Pancreas (tissue), 10 donors: ENCODE results near the gene NFILZ. TPM values are rescaled to one million over a fixed set of nuclear protein-coding genes. Genes with fewer than 3 reads are reported as not detected.

Experiments
- ATAC-seq, 4 donors: fragments of 200-7000 bp; cut with Tn5 transposase; one replicate each; pipeline versions ENCODE4 v1.8.0 to v1.9.1; 2020; ENCODE audit warnings: mild to moderate bottlenecking in 4 of 4, moderate library complexity in 4 of 4
- DNase-seq, 6 donors: peaks; one replicate each; pipeline ENCODE4 v3.0.0-alpha.2; 2020
- FAIRE-seq: peaks from 2 replicates; lab custom pipeline; 2012; peaks lifted over from hg19 to GRCh38; lab: Jason Lieb, UNC
- H3K27ac ChIP-seq, 4 donors: fragments of 200-600 bp; sonication (generic); 1 replicate in 3 of 4; 2 replicates in 1 of 4; pipeline versions ENCODE4 v1.5.0 to v1.8.0; 2020
- H3K27me3 ChIP-seq, 4 donors: fragments of 200-600 bp; one replicate each; pipeline ENCODE4 v1.8.0; 2021
- H3K36me3 ChIP-seq, 3 donors: fragments of 200-600 bp; sonication (generic) in 1 of 3; one replicate each; pipeline versions ENCODE4 v1.5.0 to v1.8.0; 2020 to 2021
- H3K4me1 ChIP-seq, 3 donors: fragments of 200-600 bp; one replicate each; pipeline ENCODE4 v1.8.0; 2021
- H3K4me3 ChIP-seq, 4 donors: fragments of 200-600 bp; sonication (generic) in 2 of 4; one replicate each; pipeline versions ENCODE4 v1.5.0 to v1.8.0; 2020 to 2021
- H3K9me3 ChIP-seq, 4 donors: fragments of 200-600 bp; one replicate each; pipeline ENCODE4 v1.8.0; 2021
- WGBS, 2 donors: extraction: QIAGEN DNeasy Blood & Tissue Kit; methylation state at CpG; one replicate each; pipeline ENCODE4 v1.1.7; 2013; 5-methylcytosine and 5-hydroxymethylcytosine counted together
- intact Hi-C, 3 donors: fragments of 100-400 bp; cut with DNase I; formaldehyde crosslinking; loops; one replicate each; pipeline versions ENCODE4 v1.11.1 to v1.14.2; 2022
- polyA plus RNA-seq, 2 donors: library from polyadenylated mRNA; stranded (reverse); fragments of 200-250 nt; gene quantifications; one replicate each; pipeline ENCODE4 v1.2.3, GENCODE V29; 2013
- total RNA-seq, 6 donors: library from RNA; stranded (reverse); fragmentation: NEBNext Ultra II Directional in 4 of 6; extraction: Animal tissue kit (Norgen Biotek cat#: 25700) in 4 of 6; gene quantifications; one replicate each; pipeline versions ENCODE4 v1.2.1 to v1.2.4, GENCODE V29; 2021 to 2023
- TF ChIP-seq, protein P1 (sequence below), 4 donors: fragments of 200-600 bp; sonication (generic) in 3 of 4; IDR thresholded peaks; one replicate each; pipeline versions ENCODE4 v1.5.0 to v1.8.0; 2021; ENCODE audit warnings: antibody characterized with exemption in 4 of 4
- donor health status: healthy with polysubstance abuse.
- donor health status: DM: no; HTN: no; CAD: no; lungs with moderate emphysema.
- donor health status: DM: no; HTN: no; CAD: no.
- donor health status: control.
- donor health status: control.
- donor health status: Bipolar disorder and iron deficiency.
- donor health status: DM: yes; HTN: yes; CAD: no.
- donor health status: DM: no; HTN: no; CAD: no.
- donor health status: DM: no; HTN: no; CAD: no.
- donor health status: DM: yes; HTN: yes; CAD: no.

NFILZ gene, protein sequence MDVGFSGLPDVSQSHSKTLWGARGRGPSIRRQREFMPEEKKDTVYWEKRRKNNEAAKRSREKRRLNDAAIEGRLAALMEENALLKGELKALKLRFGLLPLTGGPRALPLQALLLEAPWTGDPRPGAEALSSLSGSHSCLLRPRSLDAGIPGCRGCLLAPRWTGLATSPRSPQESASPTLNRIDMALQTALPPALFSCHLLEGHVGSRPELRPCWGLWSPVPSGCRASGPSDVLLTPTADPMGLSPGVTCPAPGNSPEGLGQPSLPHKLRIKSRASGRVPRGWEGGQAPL
- total RNA-seq, result not detected
- not detected for polyA plus RNA-seq

DNA sequence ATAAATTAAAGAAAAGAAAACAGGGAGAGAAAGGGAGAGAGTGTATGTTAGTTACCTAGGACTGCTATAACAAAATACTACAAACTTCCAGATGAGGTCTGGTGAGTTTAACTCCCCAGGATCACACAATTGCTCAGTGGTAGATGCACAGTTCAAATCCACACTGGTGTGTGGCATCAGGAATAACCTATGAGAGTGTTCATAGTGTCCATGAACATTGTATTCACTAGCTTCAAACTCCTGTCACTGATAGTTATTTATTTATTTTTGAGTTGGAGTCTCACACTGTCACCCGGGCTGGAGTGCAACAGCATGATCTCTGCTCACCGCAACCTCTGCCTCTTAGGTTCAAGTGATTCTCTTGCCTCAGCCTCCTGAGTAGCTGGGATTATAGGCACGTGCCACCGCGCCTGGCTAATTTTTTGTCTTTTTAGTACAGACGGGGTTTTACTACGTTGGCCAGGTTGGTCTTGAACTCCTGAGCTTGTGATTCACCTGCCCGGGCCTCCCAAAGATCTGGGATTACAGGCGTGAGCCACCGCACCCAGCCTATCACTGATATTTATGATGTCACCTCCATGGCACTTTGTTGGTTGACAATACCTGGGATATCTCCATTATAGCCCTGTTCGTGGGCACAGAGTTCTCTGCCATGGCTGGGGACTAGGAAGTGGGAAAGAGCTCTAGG lies at the start of gene NFILZ:
TSS of gene NFILZ (plus strand) at position 638 of the 688 bp plus-strand sequence. CDS start 46,133 bp downstream, outside the sequence.
- intact Hi-C loops, result no loop called here
- Histone ChIP-seq H3K27me3 (no peaks in the 10 kb centered on the region), H3K36me3 (no peaks in the 10 kb centered on the region), H3K4me1 (no peaks in the 10 kb centered on the region), H3K27ac (peak within 1 kb of the TSS; percentile 45 to 73 (median 64)), H3K9me3 (no peaks in the 10 kb centered on the region), H3K4me3 (no peak within 1 kb of the TSS)
- no peak for ATAC-seq
- 68 to 80% methylated on average over 11 of the region's 11 CpGs for WGBS, 2 donors
- no peak for DNase-seq
- no peak for FAIRE-seq
- TF ChIP-seq, protein P1, sequence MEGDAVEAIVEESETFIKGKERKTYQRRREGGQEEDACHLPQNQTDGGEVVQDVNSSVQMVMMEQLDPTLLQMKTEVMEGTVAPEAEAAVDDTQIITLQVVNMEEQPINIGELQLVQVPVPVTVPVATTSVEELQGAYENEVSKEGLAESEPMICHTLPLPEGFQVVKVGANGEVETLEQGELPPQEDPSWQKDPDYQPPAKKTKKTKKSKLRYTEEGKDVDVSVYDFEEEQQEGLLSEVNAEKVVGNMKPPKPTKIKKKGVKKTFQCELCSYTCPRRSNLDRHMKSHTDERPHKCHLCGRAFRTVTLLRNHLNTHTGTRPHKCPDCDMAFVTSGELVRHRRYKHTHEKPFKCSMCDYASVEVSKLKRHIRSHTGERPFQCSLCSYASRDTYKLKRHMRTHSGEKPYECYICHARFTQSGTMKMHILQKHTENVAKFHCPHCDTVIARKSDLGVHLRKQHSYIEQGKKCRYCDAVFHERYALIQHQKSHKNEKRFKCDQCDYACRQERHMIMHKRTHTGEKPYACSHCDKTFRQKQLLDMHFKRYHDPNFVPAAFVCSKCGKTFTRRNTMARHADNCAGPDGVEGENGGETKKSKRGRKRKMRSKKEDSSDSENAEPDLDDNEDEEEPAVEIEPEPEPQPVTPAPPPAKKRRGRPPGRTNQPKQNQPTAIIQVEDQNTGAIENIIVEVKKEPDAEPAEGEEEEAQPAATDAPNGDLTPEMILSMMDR (IDR thresholded peaks at IDR 0.05), result no peak

DNA sequence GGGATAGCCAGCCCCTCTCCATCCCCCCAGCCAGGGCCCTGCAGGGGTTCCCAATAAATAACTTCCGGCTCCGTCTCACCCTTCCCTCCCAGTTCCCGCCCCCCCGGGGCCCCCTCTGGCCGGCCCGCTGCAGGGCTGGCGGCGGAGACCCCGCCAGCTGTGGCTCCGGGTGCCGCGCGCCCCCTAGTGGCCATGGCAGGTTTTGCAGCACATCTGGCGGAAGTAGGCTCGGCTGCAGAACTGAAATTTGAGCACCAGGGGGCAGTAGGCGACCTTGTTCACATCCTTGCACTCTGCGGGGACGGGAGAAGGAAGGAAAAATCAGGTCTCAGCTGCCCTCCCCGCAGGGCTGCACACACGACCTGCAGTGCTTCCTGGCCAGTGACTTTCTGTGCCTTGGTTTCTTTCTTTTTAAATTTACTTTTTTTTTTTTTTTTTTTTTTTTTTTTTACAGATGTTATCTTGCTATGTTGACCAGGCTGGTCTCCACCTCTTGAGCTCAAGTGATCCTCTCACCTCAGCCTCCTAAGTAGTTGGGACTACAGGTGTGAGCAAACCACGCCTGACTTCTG lies 49.6 kb upstream of the NFILZ start:
- H3K9me3 ChIP-seq, result no peaks in the 10 kb centered on the region
- TF ChIP-seq, protein P1 (IDR thresholded peaks at IDR 0.05), result peak; percentile 99
- no peaks in the 10 kb centered on the region for H3K36me3 ChIP-seq
- peaks cover 0 to 5% (median 0%) of the 10 kb centered on the region in 4 donors for H3K27me3 ChIP-seq
- H3K4me1 ChIP-seq, result no peaks in the 10 kb centered on the region
- no peak overlapping the region for H3K4me3 ChIP-seq
- no peak overlapping the region for H3K27ac ChIP-seq
- intact Hi-C loops, result loop anchor here in 1 of 3 donors (10.0 kb wide), 1 partner anchor 226 kb away; no protein-coding TSS in a partner anchor
- ATAC-seq (peak; percentile 68 to 84 (median 76)), DNase-seq (peak; percentile 59 to 88 (median 78)), FAIRE-seq (no peak)
- 3 to 5% methylated on average over 19 to 21 of the region's 21 CpGs for WGBS, 2 donors

DNA sequence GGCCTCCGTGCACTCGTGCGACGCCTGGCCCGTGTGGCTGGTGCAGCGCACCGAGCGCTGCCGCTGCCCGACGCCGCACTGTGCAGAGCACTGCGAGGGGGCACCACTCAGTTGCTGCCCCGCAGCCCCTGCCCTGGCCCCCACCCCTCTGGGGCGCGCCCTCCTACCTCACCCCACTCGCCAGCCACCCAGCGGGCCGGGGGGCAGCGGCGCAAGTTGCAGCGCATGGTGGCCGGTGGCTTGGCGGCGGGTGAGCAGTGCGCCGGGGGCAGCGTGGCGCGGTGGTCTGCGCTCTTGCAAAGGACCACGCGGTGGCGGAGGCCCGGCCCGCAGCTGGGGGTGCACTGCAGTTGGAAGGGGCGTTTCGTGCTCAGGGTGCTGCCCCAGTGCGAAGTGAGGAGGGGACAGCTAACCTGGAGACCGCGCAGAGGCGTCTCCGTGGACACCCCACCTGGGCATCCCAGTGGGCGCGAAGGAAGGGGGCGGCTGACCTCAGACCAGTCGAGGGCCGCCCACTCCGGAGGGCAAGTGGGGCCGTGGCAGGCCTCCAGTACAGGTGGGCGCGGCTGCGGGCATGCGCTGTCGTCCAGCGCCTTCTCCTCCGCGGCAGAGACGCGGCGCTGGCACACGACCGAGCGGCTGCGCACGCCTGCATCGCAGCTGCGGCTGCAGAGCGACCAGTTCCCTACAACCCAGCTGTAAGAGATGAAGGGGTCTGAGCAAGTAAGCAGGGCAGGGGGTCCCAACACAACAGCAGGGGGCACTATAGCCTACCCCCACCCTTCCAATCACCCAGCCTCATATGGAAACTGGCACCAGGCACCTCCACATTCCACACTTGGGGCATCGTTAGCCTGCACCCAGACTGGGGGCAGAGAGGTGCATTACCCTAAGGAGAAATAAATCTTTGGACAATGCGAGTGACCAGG lies 45.2 kb upstream of the NFILZ start:
- H3K27ac ChIP-seq, result no peak overlapping the region
- FAIRE-seq (no peak), ATAC-seq (no peak), DNase-seq (no peak)
- H3K9me3 ChIP-seq, result no peaks in the 10 kb centered on the region
- WGBS, 2 donors, result 53 to 68% methylated on average over 63 to 71 of the region's 71 CpGs
- intact Hi-C loops, result loop anchor here in 1 of 3 donors (10.0 kb wide), 1 partner anchor 230 kb away; no protein-coding TSS in a partner anchor
- no peak overlapping the region for H3K4me3 ChIP-seq
- H3K36me3 ChIP-seq, result no peaks in the 10 kb centered on the region
- no peaks in the 10 kb centered on the region for H3K27me3 ChIP-seq
- TF ChIP-seq, protein P1 (IDR thresholded peaks at IDR 0.05), result no peak
- no peaks in the 10 kb centered on the region for H3K4me1 ChIP-seq

DNA sequence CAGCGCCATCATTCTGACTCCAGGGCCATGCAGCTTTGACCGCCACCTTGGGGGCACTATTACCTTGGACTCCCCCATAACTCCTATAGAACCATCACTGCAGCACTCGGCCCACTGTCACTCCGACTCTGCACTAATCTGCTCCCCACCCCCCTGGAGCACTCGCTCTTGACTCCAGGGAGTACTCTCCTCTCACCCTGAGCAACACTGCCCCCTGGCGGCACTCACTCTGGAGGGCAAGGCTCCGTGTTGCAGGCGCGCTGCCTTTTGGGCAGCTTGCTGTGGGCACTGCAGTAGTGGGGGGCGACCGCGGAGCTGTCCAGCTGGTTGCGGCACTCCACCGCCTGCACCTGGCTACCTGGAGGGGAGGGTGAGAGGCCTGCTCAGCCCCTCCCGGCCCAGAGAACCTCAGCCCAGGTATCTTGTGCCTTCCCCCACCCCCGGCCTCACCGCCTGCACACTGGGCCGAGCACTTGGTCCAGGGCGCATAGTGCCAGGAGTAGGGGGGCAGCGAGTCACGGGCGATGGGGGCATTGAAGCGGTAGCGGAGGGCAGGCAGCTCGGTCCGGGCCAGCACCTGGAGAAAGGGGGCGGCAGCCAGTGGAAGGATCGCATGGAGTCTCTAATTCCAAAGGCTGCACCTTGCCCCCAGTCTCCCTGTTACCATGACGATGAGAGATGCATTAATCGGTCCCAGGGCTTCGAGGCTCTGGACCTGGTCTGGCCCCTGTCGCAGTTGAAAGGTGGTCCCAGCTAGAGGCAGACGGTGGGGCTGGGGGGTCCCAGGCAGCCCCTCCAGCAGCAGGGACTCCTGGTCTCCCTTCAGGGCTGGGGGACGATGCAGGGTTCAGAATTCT lies 44.3 kb upstream of the NFILZ start:
- ATAC-seq, result peak in 3 of 4 donors; percentile 48 to 72 (median 69)
- intact Hi-C loops, result loop anchor here in 1 of 3 donors (10.0 kb wide), 1 partner anchor 231 kb away; no protein-coding TSS in a partner anchor

More for the DNA sequence above, 44.3 kb upstream of the NFILZ start:
- TF ChIP-seq, protein P1 (IDR thresholded peaks at IDR 0.05), result peak in 3 of 4 donors; percentile 15 to 44 (median 26)
- H3K36me3 ChIP-seq, result no peaks in the 10 kb centered on the region
- no peak for FAIRE-seq
- H3K4me3 ChIP-seq, result no peak overlapping the region
- no peaks in the 10 kb centered on the region for H3K9me3 ChIP-seq
- no peaks in the 10 kb centered on the region for H3K27me3 ChIP-seq
- WGBS, 2 donors, result 53% methylated on average over 34 of the region's 34 CpGs
- peak in 4 of 6 donors; percentile 52 to 87 (median 77) for DNase-seq
- no peaks in the 10 kb centered on the region for H3K4me1 ChIP-seq
- H3K27ac ChIP-seq, result no peak overlapping the region
